B cell (primary cell): Measurements from ENCODE around the gene SFXN4.

Experiments
- CTCF ChIP-seq: fragments of 200-600 bp; IDR thresholded peaks from one replicate; pipeline ENCODE4 v1.8.0; 2022; ENCODE audit warnings: antibody characterized with exemption, mild to moderate bottlenecking
- EZH2 ChIP-seq: IDR thresholded peaks from 2 replicates; pipeline ENCODE4 v1.6.1; 2012; ENCODE audit warnings: borderline replicate concordance, low read depth, mild to moderate bottlenecking, moderate library complexity, low read length; ENCODE audit not compliant: insufficient read depth, poor library complexity, severe bottlenecking

- no peak for TF ChIP-seq CTCF
- no peak for TF ChIP-seq EZH2
These were observed 26.9 kb downstream of the SFXN4 start for GRCh38 chr10:119138346-119139306.
